HG02870 (cell line): ENCODE data around the gene LRRC75A.

Experiments used
- ATAC-seq: cut with Tn5 transposase; IDR thresholded peaks from one replicate; pipeline ENCODE4 v1.9.1; 2021; ENCODE audit warnings: mild to moderate bottlenecking, moderate library complexity; ENCODE audit not compliant: unreplicated experiment

LRRC75A gene

GRCh38 chr17:16437083-16437482, 54.9 kb downstream of the LRRC75A start:
- ATAC-seq: no peak

GRCh38 chr17:16435925-16436886, 55.8 kb downstream of the LRRC75A start:
- no peak for ATAC-seq

DNA sequence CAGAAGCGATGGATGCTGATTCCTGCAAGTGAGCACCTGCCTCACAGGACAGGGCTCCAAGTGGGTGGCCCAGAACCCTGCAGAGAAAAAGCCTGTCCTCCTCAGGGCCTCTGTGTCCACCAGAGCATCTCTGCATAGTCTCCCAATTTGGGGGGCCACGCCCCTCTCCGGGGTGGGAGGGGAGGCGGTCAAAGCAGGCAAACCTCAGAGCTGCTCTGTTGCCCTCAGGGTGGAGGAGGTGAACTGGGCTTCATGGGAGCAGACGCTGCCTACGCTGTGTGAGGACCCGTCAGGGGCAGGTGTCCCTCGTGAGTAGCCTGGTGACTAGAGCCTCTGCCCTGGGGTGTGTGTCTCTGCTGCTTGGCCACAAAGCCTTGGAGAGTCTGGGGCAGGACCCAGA, 57.3 kb downstream of the LRRC75A start:
- no peak for ATAC-seq

- no peak for ATAC-seq
Observed at GRCh38 chr17:16433514-16433913, 58.5 kb downstream of the LRRC75A start.

- ATAC-seq: no peak
Observed at GRCh38 chr17:16432017-16432416, 60.0 kb downstream of the LRRC75A start.

DNA sequence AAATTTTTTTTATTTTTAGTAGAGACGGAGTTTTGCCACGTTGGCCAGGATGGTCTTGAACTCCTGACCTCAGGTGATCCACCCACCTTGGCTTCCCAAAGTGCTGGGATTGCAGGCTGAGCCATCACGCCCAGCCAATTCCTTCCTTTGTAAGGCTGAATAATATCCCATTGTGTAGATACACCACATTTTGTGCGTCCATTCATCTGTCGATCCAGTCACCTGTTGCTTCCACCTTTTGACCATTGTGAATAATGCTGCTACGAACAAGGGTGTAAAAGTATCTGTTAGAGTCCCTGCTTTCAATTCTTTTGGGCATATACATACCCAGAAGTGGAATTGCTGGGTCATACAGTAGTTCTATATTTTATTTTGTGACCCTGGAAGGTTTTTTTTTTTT, 61.3 kb downstream of the LRRC75A start:
- ATAC-seq: no peak

- ATAC-seq: no peak
Observed at GRCh38 chr17:16429083-16429482, 62.9 kb downstream of the LRRC75A start.

- ATAC-seq: no peak
Observed at GRCh38 chr17:16428098-16428882, 63.7 kb downstream of the LRRC75A start.

DNA sequence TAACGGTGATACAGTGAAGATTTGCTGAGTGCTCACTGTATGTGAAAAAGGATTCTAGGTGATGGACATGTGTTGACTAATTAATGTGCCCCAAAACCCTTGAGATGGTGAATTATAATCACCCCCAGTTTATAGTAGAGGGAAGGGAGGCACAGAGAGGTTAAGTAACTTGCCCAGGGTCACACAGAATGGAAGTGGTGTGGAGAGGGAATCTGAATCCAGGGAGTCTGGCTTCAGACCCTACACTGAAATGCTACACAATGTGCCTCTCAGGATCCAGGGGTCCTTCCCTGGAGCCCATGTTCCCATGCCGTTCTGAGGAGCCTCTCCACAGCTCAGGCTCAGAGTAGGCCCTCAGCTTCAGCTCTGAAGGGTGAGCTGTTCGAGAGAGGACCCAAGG, 65.0 kb downstream of the LRRC75A start:
- ATAC-seq: no peak

DNA sequence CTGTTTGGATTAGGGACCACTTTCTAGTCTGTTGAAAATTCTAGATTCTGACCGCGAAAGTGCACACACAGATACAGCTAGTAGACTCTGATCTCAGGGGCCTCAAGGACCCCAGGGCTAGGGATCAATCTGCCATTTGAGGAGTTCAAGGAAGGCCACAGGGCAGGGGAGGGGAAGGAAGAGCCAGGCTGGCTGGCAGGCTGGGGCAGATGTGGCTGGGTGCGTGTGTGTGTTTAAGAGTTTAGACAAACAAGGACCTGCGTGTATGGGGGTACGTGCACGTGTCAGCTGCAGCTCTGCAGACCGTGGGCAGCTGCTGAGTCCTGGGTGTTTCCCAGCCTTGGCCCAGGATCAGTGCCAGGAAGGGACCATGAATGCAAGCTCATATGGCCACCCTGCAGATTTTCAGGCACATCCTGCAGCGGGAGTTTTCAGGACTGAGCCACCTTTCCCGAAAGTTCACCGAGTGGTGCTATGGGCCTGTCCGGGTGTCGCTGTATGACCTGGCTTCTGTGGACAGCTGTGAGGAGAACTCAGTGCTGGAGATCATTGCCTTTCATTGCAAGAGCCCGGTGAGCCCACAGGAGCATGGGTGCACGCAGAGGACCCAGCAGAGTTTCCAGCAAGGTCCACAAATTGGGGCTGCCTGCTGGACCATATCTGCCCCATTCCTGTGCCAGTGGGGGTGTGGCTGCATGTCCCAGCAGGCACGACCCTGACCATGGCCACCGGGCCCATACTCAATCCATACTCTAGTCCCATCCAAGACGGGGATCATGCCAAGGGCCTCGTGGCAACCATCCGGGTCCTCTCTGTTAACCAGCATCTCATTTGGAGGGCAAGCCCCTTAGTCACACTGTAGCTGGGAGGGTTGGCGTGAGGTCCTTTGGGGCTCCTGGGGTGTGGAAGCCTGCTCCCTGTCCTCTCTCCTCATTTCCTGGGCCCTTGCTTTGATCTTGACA, 66.0 kb downstream of the LRRC75A start:
- ATAC-seq: no peak

- ATAC-seq: no peak
Observed at GRCh38 chr17:16425202-16425601, 66.8 kb downstream of the LRRC75A start.

DNA sequence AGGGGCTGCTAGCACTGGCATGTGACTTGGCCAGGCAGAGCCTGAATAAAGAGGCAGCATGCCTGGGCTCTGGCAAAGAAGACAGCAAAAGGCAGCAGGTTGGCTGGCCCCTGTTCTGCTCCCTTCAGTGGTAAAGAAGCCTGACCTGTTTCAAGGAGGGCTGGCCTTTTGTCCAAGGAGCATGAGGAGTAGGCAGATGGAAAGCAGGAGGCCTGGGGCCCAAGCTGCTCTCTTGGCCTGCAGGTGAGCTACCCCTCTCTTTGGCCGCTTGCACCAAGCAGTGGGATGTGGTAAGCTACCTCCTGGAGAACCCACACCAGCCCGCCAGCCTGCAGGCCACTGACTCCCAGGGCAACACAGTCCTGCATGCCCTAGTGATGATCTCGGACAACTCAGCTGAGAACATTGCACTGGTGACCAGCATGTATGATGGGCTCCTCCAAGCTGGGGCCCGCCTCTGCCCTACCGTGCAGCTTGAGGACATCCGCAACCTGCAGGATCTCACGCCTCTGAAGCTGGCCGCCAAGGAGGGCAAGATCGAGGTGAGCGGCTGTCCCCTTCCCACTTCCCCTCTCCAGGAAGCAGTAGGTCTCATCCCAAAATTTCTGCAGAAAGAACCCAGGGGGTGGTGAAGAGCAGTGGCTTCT, 68.6 kb downstream of the LRRC75A start:
- ATAC-seq: no peak

GRCh38 chr17:16422416-16422815, 69.6 kb downstream of the LRRC75A start:
- ATAC-seq: no peak

DNA sequence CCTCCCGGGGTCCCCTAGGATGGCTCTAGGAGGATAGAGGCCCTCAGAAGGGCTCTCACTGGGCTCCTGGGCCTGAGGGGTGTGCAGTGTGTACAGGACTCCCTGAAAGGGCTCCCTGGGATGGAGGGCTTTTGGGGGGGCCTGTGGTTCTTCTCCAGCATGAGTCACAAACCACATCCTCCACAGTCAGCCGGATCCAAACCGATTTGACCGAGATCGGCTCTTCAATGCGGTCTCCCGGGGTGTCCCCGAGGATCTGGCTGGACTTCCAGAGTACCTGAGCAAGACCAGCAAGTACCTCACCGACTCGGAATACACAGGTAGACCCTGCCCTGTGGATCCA, 72.1 kb downstream of the LRRC75A start:
- no peak for ATAC-seq

GRCh38 chr17:16419074-16419928, 72.7 kb downstream of the LRRC75A start:
- peak; percentile 42 for ATAC-seq

- no peak for ATAC-seq
Observed at GRCh38 chr17:16418685-16419068, 73.3 kb downstream of the LRRC75A start.

GRCh38 chr17:16417896-16418684, 73.9 kb downstream of the LRRC75A start:
- ATAC-seq: no peak

- ATAC-seq: no peak
Observed at GRCh38 chr17:16417399-16417798, 74.6 kb downstream of the LRRC75A start.
